NOMO-1 treated with dmso at 0.1 percent for 144 hours (cell line): ENCODE data around the gene CIDEC.
"Not testable (repeated sequence)": the region's sequence is repeated elsewhere in the genome, so short reads cannot be mapped to it uniquely, and the experiment has no call there.

Experiments
- DNase-seq: peaks from one replicate; lab custom pipeline; 2025; ENCODE audit not compliant: unreplicated experiment; lab: John Stamatoyannopoulos, UW

The CIDEC gene

GRCh38 chr3:9848860-9849259, 31.2 kb downstream of the CIDEC start:
- DNase-seq = not testable (repeated sequence)

- not testable (repeated sequence) for DNase-seq
These were observed 32.2 kb downstream of the CIDEC start for GRCh38 chr3:9847870-9848269.

GRCh38 chr3:9846931-9847488, 33.0 kb downstream of the CIDEC start:
- DNase-seq = no peak

GRCh38 chr3:9846231-9846630, 33.8 kb downstream of the CIDEC start:
- DNase-seq = no peak

GRCh38 chr3:9843715-9844438, 36.2 kb downstream of the CIDEC start, which contains the start of gene RPUSD3:
Gene RPUSD3 (minus strand): TSS chr3:9844008. CDS start chr3:9843990, 18 bp downstream.
- DNase-seq = peak; percentile 87

- no peak for DNase-seq
These were observed 39.0 kb downstream of the CIDEC start for GRCh38 chr3:9841015-9841414.

GRCh38 chr3:9838856-9839255, 41.2 kb downstream of the CIDEC start:
- no peak for DNase-seq

GRCh38 chr3:9837701-9838582, 42.1 kb downstream of the CIDEC start:
- DNase-seq = no peak

GRCh38 chr3:9834520-9835380, 45.3 kb downstream of the CIDEC start:
- no peak for DNase-seq

- DNase-seq = no peak
These were observed 47.0 kb downstream of the CIDEC start for GRCh38 chr3:9833078-9833477.

GRCh38 chr3:9831253-9831652, 48.8 kb downstream of the CIDEC start:
- no peak for DNase-seq

- no peak for DNase-seq
These were observed 51.0 kb downstream of the CIDEC start for GRCh38 chr3:9828801-9829755.

GRCh38 chr3:9826815-9827573, 53.1 kb downstream of the CIDEC start:
- no peak for DNase-seq

GRCh38 chr3:9825451-9826040, 54.5 kb downstream of the CIDEC start:
- no peak for DNase-seq

GRCh38 chr3:9820946-9821345, 59.1 kb downstream of the CIDEC start:
- DNase-seq = no peak

- DNase-seq = no peak
These were observed 59.5 kb downstream of the CIDEC start for GRCh38 chr3:9820543-9820942.

GRCh38 chr3:9818666-9819335, 61.3 kb downstream of the CIDEC start:
- no peak for DNase-seq

- DNase-seq = no peak
These were observed 62.6 kb downstream of the CIDEC start for GRCh38 chr3:9817436-9817835.
